Parathyroid adenoma (tissue), 2 donors: ENCODE results near the gene VAV3.

Experiments
- H2AFZ ChIP-seq: fragments of 300-600 bp; sonication (generic); one replicate; pipeline ENCODE4 v1.7.0; 2017; ENCODE audit warnings: antibody characterized with exemption, mild to moderate bottlenecking
- H3K27ac ChIP-seq: fragments of 300-600 bp; sonication (generic); one replicate; pipeline ENCODE4 v1.7.0; 2017
- H3K27me3 ChIP-seq: fragments of 300-600 bp; sonication (generic); one replicate; pipeline ENCODE4 v1.7.0; 2017; ENCODE audit warnings: low read length; ENCODE audit not compliant: control insufficient read depth, insufficient read depth
- H3K36me3 ChIP-seq: fragments of 300-600 bp; sonication (generic); one replicate; pipeline ENCODE4 v1.7.0; 2017; ENCODE audit warnings: low read length; ENCODE audit not compliant: control insufficient read depth, insufficient read depth
- H3K4me1 ChIP-seq: fragments of 300-600 bp; sonication (generic); one replicate; pipeline ENCODE4 v1.7.0; 2017; ENCODE audit warnings: control low read depth
- H3K4me2 ChIP-seq: fragments of 300-600 bp; sonication (generic); one replicate; pipeline ENCODE4 v1.7.0; 2017; ENCODE audit warnings: low read length
- H3K4me3 ChIP-seq: fragments of 300-600 bp; sonication (generic); one replicate; pipeline ENCODE4 v1.7.0; 2017; ENCODE audit warnings: low read depth, low read length
- H3K79me2 ChIP-seq: fragments of 300-600 bp; sonication (generic); one replicate; pipeline ENCODE4 v1.7.0; 2017; ENCODE audit warnings: control low read depth
- H3K9ac ChIP-seq: fragments of 300-600 bp; sonication (generic); one replicate; pipeline ENCODE4 v1.7.0; 2017; ENCODE audit warnings: mild to moderate bottlenecking
- H3K9me3 ChIP-seq: fragments of 300-600 bp; sonication (generic); one replicate; pipeline ENCODE4 v1.7.0; 2017; ENCODE audit warnings: low read length; ENCODE audit not compliant: control insufficient read depth
- TF ChIP-seq, protein P1 (sequence below): fragments of 300-600 bp; sonication (generic); IDR thresholded peaks from one replicate; pipeline ENCODE4 v1.7.0; 2017; ENCODE audit warnings: antibody characterized with exemption, mild to moderate bottlenecking
- donor health status: primary hyperparathyroidism.

VAV3 gene

DNA sequence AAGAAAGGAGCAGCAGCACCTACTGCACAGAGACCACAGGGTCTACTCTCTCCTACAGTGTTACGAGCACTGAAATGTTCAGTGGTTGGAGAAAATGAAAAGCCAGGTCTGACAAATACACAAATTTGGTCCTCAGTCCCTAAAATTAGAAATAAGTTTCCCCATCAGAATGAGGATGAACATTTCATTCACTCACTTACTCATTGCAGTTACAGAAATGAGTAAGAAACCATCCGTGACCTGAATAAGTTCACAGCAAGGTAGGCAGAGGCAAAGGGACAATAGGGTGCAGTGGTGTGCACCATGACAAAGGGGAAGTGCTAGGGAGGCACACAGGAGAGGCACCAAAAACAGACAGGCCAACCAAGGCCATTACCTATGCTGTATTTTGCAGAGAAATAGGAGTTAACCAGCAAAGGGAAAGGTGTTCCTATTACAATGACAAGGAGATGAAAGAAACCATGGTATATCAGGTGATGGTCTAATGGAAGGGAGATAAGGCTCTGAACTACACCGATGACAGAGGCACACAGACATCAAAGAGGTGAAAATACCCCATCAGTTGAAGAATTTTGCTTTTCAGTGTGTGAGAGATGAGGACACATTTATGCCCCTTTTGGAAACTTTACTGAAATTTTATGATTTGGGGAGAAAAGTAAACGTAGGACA, 29.4 kb downstream of the VAV3 start:
- Histone ChIP-seq H3K27me3 (no peaks in the 10 kb centered on the region), H3K9me3 (no peaks in the 10 kb centered on the region), H3K4me1 (no peaks in the 10 kb centered on the region), H3K9ac (no peak overlapping the region), H3K27ac (no peak overlapping the region), H3K79me2 (no peaks in the 10 kb centered on the region), H3K4me3 (no peak overlapping the region), H3K36me3 (no peaks in the 10 kb centered on the region), H3K4me2 (no peak overlapping the region), H2AFZ (no peak overlapping the region)
- TF ChIP-seq, protein P1, sequence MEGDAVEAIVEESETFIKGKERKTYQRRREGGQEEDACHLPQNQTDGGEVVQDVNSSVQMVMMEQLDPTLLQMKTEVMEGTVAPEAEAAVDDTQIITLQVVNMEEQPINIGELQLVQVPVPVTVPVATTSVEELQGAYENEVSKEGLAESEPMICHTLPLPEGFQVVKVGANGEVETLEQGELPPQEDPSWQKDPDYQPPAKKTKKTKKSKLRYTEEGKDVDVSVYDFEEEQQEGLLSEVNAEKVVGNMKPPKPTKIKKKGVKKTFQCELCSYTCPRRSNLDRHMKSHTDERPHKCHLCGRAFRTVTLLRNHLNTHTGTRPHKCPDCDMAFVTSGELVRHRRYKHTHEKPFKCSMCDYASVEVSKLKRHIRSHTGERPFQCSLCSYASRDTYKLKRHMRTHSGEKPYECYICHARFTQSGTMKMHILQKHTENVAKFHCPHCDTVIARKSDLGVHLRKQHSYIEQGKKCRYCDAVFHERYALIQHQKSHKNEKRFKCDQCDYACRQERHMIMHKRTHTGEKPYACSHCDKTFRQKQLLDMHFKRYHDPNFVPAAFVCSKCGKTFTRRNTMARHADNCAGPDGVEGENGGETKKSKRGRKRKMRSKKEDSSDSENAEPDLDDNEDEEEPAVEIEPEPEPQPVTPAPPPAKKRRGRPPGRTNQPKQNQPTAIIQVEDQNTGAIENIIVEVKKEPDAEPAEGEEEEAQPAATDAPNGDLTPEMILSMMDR: no peak

DNA sequence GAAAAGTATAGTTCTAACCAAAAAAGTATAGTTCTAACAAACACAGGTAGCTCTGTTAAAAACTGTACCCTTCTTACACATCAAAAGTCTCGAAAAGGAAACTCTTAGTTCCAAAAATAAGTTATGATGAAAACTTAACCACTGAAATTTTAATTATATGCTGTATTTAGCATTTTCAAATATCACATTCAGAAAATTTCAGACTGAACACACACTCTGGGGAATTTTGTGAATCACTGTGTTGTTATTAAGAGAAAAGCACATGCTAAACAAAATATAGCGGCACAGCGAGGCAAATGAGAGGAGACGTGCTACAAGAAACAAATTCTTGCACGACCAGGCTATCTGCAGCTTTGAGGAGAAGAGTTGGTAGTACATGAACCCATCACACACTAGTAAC, 30.4 kb downstream of the VAV3 start:
- Histone ChIP-seq H2AFZ (no peak overlapping the region), H3K27me3 (no peaks in the 10 kb centered on the region), H3K4me3 (no peak overlapping the region), H3K79me2 (no peaks in the 10 kb centered on the region), H3K9me3 (no peaks in the 10 kb centered on the region), H3K4me2 (no peak overlapping the region), H3K9ac (no peak overlapping the region), H3K27ac (no peak overlapping the region), H3K4me1 (no peaks in the 10 kb centered on the region), H3K36me3 (no peaks in the 10 kb centered on the region)
- TF ChIP-seq, protein P1: no peak

DNA sequence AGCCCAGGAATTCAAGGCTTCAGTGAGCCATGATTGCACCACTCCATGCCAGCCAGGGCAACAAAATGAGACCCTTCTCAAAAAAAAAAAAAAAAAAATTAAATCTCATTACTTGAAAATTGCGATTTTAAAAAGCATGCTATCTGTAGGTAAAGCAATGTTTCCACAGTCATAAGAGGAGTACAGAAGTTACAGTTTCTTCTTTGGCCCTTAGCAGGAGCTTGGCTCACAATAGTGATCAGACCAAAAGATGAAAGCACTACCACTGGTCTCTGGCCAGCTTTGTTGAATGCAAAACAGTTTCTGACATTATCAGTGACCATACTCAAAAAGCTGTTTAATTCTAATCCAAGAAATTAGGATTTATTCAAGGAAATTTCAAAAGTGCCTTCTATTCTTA, 31.2 kb downstream of the VAV3 start:
- Histone ChIP-seq H3K9me3 (no peaks in the 10 kb centered on the region), H3K4me3 (no peak overlapping the region), H3K27ac (no peak overlapping the region), H3K79me2 (no peaks in the 10 kb centered on the region), H3K27me3 (no peaks in the 10 kb centered on the region), H3K9ac (no peak overlapping the region), H3K4me2 (no peak overlapping the region), H3K36me3 (no peaks in the 10 kb centered on the region), H3K4me1 (no peaks in the 10 kb centered on the region), H2AFZ (no peak overlapping the region)
- TF ChIP-seq, protein P1: no peak

DNA sequence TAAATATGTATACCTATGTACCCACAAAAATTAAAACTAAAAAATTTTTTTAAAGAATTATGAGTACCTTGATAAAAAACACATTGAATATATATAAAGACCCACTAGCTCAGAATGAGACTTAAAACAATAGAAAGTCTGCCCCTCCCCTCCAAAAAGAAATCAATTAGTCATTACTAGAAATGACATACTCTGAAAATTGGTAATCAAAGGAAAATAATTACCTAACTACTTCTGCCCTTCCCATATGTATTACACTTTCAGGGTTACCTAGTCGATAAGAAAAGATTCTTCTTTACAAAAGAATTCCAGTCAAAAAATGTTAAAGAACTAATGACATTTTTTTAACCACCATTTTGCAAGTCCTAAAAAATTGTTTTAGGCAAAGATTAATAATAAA, 34.7 kb downstream of the VAV3 start:
- no peak overlapping the region for H3K4me3 ChIP-seq
- H3K79me2 ChIP-seq: no peaks in the 10 kb centered on the region
- H3K4me2 ChIP-seq: no peak overlapping the region
- no peaks in the 10 kb centered on the region for H3K27me3 ChIP-seq
- no peaks in the 10 kb centered on the region for H3K4me1 ChIP-seq
- no peak overlapping the region for H3K9ac ChIP-seq
- H3K27ac ChIP-seq: no peak overlapping the region
- no peaks in the 10 kb centered on the region for H3K9me3 ChIP-seq
- H2AFZ ChIP-seq: no peak overlapping the region
- TF ChIP-seq, protein P1: no peak
- H3K36me3 ChIP-seq: no peaks in the 10 kb centered on the region

DNA sequence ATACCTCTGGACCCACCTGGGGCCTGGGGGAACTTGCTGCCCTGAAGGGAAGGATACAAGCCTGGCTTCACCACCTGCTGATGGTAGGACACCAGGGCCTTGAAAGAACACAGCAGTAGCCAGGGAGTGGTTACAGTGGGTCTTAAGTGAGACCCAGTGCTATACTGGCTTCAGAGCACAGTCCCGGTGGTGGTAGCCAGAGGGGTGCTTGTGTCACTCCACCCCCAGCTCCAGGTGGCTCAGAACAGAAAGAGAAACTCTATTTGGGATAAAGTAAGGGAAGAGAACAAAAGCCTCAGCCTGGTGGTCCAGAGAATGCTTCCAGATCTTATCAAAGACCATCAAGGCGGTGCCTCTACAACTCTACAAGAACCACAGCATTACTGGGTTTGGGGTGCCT, 37.2 kb downstream of the VAV3 start:
- no peak overlapping the region for H3K27ac ChIP-seq
- H3K79me2 ChIP-seq: no peaks in the 10 kb centered on the region
- H3K4me3 ChIP-seq: no peak overlapping the region
- H3K4me1 ChIP-seq: no peaks in the 10 kb centered on the region
- no peaks in the 10 kb centered on the region for H3K27me3 ChIP-seq
- no peaks in the 10 kb centered on the region for H3K36me3 ChIP-seq
- H3K4me2 ChIP-seq: no peak overlapping the region
- no peak overlapping the region for H2AFZ ChIP-seq
- TF ChIP-seq, protein P1: no peak
- no peaks in the 10 kb centered on the region for H3K9me3 ChIP-seq
- no peak overlapping the region for H3K9ac ChIP-seq
